Midbrain (tissue), 1 donor: ENCODE measurements around the gene ASB1.
"Not testable (repeated sequence)": the region's sequence is repeated elsewhere in the genome, so short reads cannot be mapped to it uniquely, and the experiment has no call there.

ENCODE experiments used
- DNase-seq: peaks from one replicate; lab custom pipeline; 2025; lab: John Stamatoyannopoulos, UW

Gene ASB1

GRCh38 chr2:238423561-238424312 is 3.0 kb upstream of the ASB1 start:
- DNase-seq: no peak

- DNase-seq: no peak
These were observed 2.4 kb upstream of the ASB1 start for GRCh38 chr2:238424313-238424700.

- DNase-seq: no peak
These were observed 1.2 kb upstream of the ASB1 start for GRCh38 chr2:238425505-238425978.

GRCh38 chr2:238425979-238426567 is 654 bp upstream of the ASB1 start:
- DNase-seq: peak; percentile 21

- no peak for DNase-seq
These were observed 872 bp downstream of the ASB1 start for GRCh38 chr2:238427435-238428162.

- DNase-seq: no peak
These were observed 2.1 kb downstream of the ASB1 start for GRCh38 chr2:238428866-238429265.

GRCh38 chr2:238430781-238431180 is 4.1 kb downstream of the ASB1 start:
- DNase-seq: no peak

GRCh38 chr2:238431456-238431855 is 4.7 kb downstream of the ASB1 start:
- no peak for DNase-seq

- no peak for DNase-seq
These were observed 6.7 kb downstream of the ASB1 start for GRCh38 chr2:238433300-238433915.

GRCh38 chr2:238433941-238434845 is 7.5 kb downstream of the ASB1 start:
- DNase-seq: no peak

- no peak for DNase-seq
These were observed 8.4 kb downstream of the ASB1 start for GRCh38 chr2:238434846-238435751.

GRCh38 chr2:238435752-238436096 is 9.0 kb downstream of the ASB1 start:
- no peak for DNase-seq

GRCh38 chr2:238438856-238439849 is 12.4 kb downstream of the ASB1 start:
- no peak for DNase-seq

GRCh38 chr2:238439917-238440316 is 13.2 kb downstream of the ASB1 start:
- no peak for DNase-seq

GRCh38 chr2:238440331-238440730 is 13.6 kb downstream of the ASB1 start:
- DNase-seq: no peak

- DNase-seq: no peak
These were observed 14.0 kb downstream of the ASB1 start for GRCh38 chr2:238440767-238441166.

GRCh38 chr2:238441262-238442114 is 14.8 kb downstream of the ASB1 start:
- DNase-seq: no peak

GRCh38 chr2:238442257-238442656 is 15.5 kb downstream of the ASB1 start:
- DNase-seq: not testable (repeated sequence)
